Activated T-helper 2 cell treated with anti-CD3 and anti-CD28 coated beads, Interferon-gamma antibody, Interleukin-2, Interleukin-4, amounts not matched to agents 10 μg/mL and 5 μg/mL and 100 μg/mL, durations not matched to agents 14 hours and 24 hours and 36 hours (primary cell): ENCODE results near the gene MAP4. TPM values are rescaled to one million over a fixed set of nuclear protein-coding genes. Genes with fewer than 3 reads are reported as not detected.
"Not testable (repeated sequence)": the region's sequence is repeated elsewhere in the genome, so short reads cannot be mapped to it uniquely, and the experiment has no call there.

Source experiments
- DNase-seq: peaks from one replicate; pipeline ENCODE4 v3.0.0; 2021; ENCODE audit warnings: low spot score
- H3K27ac Mint-ChIP-seq: one replicate; pipeline ENCODE4 v1.8.0; 2021; ENCODE audit warnings: mixed read lengths
- H3K27me3 Mint-ChIP-seq: one replicate; pipeline ENCODE4 v1.8.0; 2021; ENCODE audit warnings: low read depth, mixed read lengths
- H3K36me3 Mint-ChIP-seq: one replicate; pipeline ENCODE4 v1.8.0; 2021; ENCODE audit warnings: low read depth, mixed read lengths
- H3K4me1 Mint-ChIP-seq: one replicate; pipeline ENCODE4 v1.8.0; 2021; ENCODE audit warnings: low read depth, mixed read lengths
- H3K4me3 Mint-ChIP-seq: one replicate; pipeline ENCODE4 v1.8.0; 2021; ENCODE audit warnings: low read depth, mild to moderate bottlenecking, moderate library complexity, mixed read lengths
- H3K9me3 Mint-ChIP-seq: one replicate; pipeline ENCODE4 v1.8.0; 2021; ENCODE audit warnings: mixed read lengths
- intact Hi-C: fragments of 100-400 bp; cut with micrococcal nuclease; formaldehyde crosslinking; loops from one replicate; pipeline ENCODE4 v1.15.1; 2023
- total RNA-seq: library from RNA; stranded (reverse); gene quantifications from 2 replicates; pipeline ENCODE4 v1.2.3, GENCODE V29; 2022

The MAP4 gene
- total RNA-seq, 1 donor from 2014 or later: 144 TPM

DNA sequence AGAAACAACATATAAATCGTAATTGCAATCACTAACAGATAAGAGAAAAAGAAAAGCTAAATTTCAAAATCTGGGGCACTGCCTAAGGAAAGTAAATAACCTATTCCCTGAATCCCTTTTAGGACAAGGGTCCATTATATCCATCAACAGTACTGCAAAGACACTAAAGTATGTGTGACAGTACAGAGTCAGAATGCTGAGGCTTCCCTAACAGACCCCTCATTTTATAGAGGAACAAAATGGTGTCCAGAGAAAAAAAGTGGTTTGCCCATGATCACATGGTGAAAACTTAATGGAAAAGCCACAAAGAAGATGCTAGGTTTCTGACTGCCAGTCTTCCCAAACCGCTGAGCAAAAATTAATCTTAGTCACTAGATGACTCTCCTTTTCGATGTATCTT is 119.5 kb downstream of the MAP4 start:
- Mint-ChIP-seq H3K27ac (no peak overlapping the region), H3K4me1 (no peaks in the 10 kb centered on the region), H3K4me3 (no peak overlapping the region), H3K27me3 (no peaks in the 10 kb centered on the region), H3K9me3 (no peaks in the 10 kb centered on the region), H3K36me3 (peaks cover 8% of the 10 kb centered on the region)
- intact Hi-C loops: no loop called here
- DNase-seq: no peak

DNA sequence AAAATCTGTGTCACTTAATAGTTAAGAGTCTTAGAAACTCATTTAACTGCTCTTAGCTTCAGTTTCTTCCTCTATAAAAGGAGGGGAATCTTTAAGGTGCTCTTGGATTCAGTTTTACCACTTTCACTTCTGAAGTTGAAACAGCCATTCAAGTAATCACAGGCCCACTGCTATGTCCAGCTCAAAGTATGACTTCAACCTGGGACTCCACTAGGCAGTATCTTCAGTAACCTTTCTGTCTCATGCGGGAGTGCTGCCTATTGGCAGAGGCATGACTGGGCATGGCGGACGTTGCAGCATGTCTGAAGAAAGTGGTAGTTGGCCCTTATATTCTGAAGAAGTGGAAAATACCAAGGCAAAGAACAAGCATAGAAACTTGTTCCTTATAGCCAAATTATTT is 121.0 kb downstream of the MAP4 start:
- Mint-ChIP-seq H3K36me3 (peaks cover 15% of the 10 kb centered on the region), H3K4me3 (no peak overlapping the region), H3K9me3 (no peaks in the 10 kb centered on the region), H3K27ac (no peak overlapping the region), H3K27me3 (no peaks in the 10 kb centered on the region), H3K4me1 (no peaks in the 10 kb centered on the region)
- intact Hi-C loops: no loop called here
- no peak for DNase-seq

DNA sequence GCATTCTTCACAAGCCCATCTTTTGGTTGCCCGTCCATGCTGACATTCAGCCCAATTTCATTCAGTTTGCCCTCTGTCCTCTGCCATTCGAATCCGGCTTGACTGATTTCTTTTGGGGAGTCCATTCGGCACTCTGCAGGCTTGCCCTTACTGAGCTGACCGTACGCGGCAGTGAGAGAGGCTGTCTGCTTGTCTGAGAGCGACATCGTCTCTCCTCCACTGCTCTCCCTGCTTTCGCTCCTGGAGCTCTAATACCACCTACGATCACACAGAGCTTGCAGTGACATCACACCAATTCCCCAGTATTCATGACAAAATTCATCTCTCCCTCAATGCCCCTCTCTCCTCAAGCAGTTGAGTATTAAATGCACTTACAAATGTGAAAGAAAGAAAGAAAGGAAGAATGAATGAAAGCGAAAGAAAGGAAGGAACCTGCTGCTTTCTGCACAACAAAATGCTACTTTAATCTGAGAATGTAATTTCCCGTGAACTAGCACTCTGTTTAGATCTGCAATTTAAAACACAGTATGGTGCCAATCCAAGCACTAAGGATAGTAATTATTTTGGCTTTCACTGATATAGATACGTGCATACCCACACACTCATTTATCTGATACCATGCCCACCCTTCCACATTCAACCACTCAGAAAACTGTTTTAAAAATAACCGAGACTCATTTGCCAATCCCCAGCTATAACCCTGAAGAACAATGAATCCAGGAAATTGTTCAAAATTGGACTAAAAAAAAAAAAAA is 123.8 kb downstream of the MAP4 start:
- peaks cover 28% of the 10 kb centered on the region for H3K36me3 Mint-ChIP-seq
- no peaks in the 10 kb centered on the region for H3K27me3 Mint-ChIP-seq
- intact Hi-C loops: no loop called here
- no peak overlapping the region for H3K4me3 Mint-ChIP-seq
- no peak for DNase-seq
- H3K4me1 Mint-ChIP-seq: no peaks in the 10 kb centered on the region
- no peak overlapping the region for H3K27ac Mint-ChIP-seq
- H3K9me3 Mint-ChIP-seq: no peaks in the 10 kb centered on the region

DNA sequence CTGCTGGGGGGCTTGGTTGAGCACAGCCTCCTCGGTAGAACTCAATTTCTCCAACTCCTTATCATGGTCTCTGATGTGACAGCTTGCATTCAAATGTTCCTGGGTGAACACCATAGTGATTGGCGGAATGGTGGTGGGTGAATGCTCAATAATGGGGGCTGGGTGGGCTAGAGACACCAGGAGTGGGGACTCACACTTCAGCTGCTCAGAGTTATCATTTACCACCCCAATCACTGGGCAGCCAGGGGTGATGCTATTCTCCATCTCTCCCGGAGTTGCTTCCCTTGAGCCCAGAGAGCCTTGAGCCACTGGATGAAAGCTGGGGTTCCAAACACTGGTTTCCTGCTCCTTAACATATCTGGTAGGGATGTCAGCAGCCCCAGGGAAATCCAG is 124.6 kb downstream of the MAP4 start:
- no peaks in the 10 kb centered on the region for H3K4me1 Mint-ChIP-seq
- no peak overlapping the region for H3K4me3 Mint-ChIP-seq
- no peak overlapping the region for H3K27ac Mint-ChIP-seq
- no peaks in the 10 kb centered on the region for H3K9me3 Mint-ChIP-seq
- DNase-seq: no peak
- no peaks in the 10 kb centered on the region for H3K27me3 Mint-ChIP-seq
- peaks cover 29% of the 10 kb centered on the region for H3K36me3 Mint-ChIP-seq
- intact Hi-C loops: no loop called here

DNA sequence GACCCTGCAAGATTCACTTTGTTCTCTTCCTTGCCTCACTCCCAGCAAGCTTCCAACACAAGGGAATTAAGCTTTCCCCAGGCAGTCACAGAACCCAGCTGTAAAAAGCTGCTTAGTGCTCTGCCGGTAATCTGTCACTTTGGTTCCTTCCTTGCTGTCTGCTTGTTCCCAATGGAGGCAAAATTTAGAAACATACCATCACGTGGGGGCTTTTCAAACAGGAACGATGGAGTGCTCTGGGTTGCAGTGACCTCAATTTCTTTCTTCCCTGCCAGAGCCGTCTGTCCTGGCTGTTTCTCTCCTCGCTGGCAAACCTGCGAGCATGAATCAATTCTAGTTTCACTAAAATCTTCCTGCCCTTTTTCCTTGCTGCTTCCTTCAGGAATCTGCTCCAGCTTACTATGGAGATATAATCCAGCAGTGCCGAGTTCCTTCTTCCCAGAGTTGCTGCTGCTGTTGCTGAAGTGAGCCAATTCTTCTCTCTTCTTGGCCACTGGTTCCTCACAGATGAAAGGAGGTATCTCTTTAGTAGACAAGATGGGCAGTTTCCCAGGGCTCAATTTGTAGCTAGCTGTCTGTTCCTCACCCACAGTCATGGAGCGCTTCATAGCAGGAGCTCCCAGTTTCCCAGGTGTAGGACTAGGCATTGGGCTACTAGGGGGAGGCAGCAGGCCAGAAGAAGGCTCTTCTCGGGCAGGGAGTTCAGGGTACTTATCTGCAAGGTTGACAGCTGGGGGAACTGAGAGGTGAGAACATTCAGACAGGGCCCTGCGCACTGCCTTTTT is 125.2 kb downstream of the MAP4 start:
- Mint-ChIP-seq H3K36me3 (peaks cover 30% of the 10 kb centered on the region), H3K27me3 (no peaks in the 10 kb centered on the region), H3K4me1 (no peaks in the 10 kb centered on the region), H3K4me3 (no peak overlapping the region), H3K9me3 (no peaks in the 10 kb centered on the region), H3K27ac (no peak overlapping the region)
- intact Hi-C loops: no loop called here
- DNase-seq: no peak

DNA sequence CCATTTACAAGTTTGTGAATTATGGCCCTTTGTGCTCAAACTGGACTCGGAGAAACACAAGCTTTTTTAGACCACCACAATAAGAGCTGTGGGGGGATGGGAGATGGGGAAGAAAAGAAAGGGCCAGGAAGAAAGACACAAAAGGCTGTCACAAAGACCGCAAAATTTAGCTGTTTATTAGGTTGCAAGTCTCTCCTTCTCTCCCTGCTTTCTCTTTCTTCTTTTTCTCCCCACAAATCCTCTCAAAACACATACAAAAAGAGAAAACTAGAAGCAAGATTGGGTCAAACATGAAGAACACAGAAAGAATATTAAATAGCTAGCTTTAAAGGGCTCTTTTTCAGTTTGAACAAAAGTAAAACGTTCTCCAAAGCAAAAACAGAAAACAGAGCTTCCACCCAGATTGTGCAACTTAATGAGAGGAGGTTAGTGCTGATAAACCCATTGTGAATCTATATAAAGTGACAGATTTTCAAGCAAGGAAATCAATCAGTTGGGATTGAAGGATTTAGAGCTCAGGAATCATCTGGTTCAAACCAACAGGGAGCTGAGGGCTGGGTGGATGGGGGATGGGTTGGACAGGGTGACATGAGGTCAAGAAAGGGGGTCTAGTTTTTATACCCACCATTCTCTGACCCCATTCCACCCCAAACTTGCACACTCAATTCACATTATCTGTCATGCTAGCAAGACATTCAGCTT is 125.9 kb downstream of the MAP4 start:
- H3K27me3 Mint-ChIP-seq: no peaks in the 10 kb centered on the region
- H3K4me1 Mint-ChIP-seq: peaks cover under 1% of the 10 kb centered on the region
- DNase-seq: no peak
- no peak overlapping the region for H3K27ac Mint-ChIP-seq
- no peak overlapping the region for H3K4me3 Mint-ChIP-seq
- no peaks in the 10 kb centered on the region for H3K9me3 Mint-ChIP-seq
- intact Hi-C loops: no loop called here
- peaks cover 34% of the 10 kb centered on the region for H3K36me3 Mint-ChIP-seq

DNA sequence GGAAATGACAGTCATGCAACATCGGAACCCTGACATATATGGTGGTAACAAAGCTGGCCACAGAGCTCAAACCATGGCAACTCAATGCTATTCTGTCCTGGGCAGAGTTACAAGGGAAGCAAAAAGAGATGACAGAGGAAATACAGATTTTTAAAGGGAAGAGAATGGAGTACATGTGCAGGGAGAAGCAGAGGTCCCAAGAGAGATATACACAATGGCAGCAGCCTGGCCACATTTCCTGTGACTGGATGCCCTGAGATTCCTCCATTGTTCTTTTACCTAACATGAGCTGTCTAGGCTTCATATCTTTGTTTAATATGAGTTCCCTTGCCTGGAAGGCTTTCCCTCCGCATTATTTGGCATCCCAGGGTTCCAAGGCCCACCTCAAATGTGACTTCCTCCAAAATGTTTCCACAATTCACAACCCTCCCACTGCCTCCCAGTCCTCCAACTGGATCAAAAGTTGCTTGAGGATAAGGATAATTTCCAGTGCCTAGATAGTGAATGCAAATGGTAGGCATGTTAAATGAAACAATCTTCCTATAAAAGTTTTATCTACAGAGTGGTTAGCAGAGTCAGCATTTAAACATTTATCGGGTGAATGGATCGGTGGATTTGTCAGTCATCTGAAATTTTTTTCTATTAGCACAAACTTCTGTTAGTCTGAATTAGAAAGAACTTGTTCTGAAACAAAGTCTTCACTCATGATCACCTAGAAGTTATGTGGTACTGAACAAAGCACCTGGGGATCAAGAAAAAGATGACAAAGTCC is 127.0 kb downstream of the MAP4 start:
- Mint-ChIP-seq H3K27me3 (no peaks in the 10 kb centered on the region), H3K4me3 (no peak overlapping the region), H3K4me1 (peaks cover 4% of the 10 kb centered on the region), H3K27ac (no peak overlapping the region), H3K9me3 (no peaks in the 10 kb centered on the region), H3K36me3 (peaks cover 43% of the 10 kb centered on the region)
- no peak for DNase-seq
- intact Hi-C loops: no loop called here

DNA sequence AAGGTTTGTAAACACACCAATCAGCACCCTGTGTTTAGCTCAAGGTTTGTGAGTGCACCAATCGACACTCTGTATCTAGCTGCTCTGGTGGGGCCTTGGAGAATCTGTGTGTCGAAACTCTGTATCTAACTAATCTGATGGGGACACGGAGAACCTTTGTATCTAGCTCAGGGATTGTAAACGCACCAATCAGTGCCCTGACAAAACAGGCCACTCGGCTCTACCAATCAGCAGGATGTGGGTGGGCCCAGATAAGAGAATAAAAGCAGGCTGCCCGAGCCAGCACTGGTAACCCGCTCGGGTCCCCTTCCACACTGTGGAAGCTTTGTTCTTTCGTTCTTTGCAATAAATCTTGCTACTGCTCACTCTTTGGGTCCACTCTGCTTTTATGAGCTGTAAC is 128.2 kb downstream of the MAP4 start:
- DNase-seq, intact Hi-C loops, H3K4me1 Mint-ChIP-seq, H3K4me3 Mint-ChIP-seq, H3K27me3 Mint-ChIP-seq, H3K9me3 Mint-ChIP-seq, H3K27ac Mint-ChIP-seq: not testable (repeated sequence)
- H3K36me3 Mint-ChIP-seq: peaks cover 52% of the 10 kb centered on the region

DNA sequence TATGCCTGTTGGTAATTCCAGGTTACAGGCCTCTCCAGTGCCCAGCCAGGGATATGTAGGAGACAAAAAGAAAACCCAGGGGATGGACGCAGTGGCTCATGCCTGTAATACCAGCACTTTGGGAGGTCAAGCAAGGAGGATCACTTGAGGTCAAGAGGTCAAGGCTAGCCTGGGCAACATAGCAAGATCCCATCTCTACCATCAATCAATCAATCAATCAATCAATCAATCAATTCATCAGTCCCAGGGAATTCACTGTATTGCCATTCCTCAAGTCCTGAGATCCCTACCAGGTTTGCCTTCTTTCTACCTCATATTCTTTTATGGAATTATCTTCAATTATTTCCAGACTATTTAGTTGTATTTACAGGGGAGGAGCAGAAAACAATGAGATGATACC is 131.0 kb downstream of the MAP4 start:
- Mint-ChIP-seq H3K9me3 (no peaks in the 10 kb centered on the region), H3K27me3 (no peaks in the 10 kb centered on the region), H3K27ac (no peak overlapping the region), H3K4me3 (no peak overlapping the region), H3K36me3 (peaks cover 45% of the 10 kb centered on the region), H3K4me1 (peaks cover 4% of the 10 kb centered on the region)
- no peak for DNase-seq
- intact Hi-C loops: no loop called here

DNA sequence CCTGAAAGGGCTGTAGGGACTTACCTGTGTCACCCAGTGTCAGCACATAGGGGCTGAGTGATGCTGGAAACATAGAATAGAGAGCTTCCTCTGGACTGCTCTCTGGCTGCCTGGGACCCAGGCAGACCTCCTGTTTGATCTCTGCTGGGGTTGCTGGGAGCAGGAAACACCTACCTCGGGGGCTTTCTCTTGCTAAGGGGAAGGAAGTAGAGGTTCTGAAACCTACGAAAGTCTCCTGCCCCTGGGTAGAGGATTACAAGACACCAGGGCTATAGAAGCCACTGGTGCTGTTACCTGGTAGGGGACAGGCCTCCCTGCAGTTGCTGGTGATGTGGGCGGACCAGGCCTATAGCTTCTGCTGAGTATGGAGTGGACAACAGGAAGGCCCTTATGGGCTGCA is 131.6 kb downstream of the MAP4 start:
- H3K27me3 Mint-ChIP-seq: no peaks in the 10 kb centered on the region
- no peaks in the 10 kb centered on the region for H3K9me3 Mint-ChIP-seq
- peaks cover 44% of the 10 kb centered on the region for H3K36me3 Mint-ChIP-seq
- H3K4me3 Mint-ChIP-seq: no peak overlapping the region
- DNase-seq: no peak
- peaks cover 4% of the 10 kb centered on the region for H3K4me1 Mint-ChIP-seq
- H3K27ac Mint-ChIP-seq: no peak overlapping the region
- intact Hi-C loops: no loop called here

DNA sequence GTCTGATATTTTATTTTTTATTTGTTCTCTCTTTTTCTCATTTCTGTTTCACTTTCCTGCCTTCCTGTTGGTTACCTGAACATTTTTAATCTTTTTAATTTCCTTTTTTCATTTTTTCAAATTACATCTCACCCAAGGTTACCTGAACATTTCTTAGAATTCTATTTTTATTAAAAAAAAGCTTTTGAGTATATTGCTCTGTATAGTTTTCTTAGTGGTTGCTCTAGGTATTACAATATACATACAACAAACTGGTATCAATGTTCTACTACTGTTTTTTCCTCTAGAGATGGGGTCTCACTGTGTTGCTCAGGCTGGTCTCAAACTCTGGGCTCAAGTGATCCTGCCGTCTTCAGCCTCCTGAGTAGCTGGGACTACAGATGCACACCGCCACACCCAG is 133.9 kb downstream of the MAP4 start:
- intact Hi-C loops: no loop called here
- Mint-ChIP-seq H3K36me3 (peaks cover 33% of the 10 kb centered on the region), H3K4me3 (no peak overlapping the region), H3K27me3 (no peaks in the 10 kb centered on the region), H3K4me1 (peaks cover 4% of the 10 kb centered on the region), H3K27ac (no peak overlapping the region), H3K9me3 (no peaks in the 10 kb centered on the region)
- no peak for DNase-seq

DNA sequence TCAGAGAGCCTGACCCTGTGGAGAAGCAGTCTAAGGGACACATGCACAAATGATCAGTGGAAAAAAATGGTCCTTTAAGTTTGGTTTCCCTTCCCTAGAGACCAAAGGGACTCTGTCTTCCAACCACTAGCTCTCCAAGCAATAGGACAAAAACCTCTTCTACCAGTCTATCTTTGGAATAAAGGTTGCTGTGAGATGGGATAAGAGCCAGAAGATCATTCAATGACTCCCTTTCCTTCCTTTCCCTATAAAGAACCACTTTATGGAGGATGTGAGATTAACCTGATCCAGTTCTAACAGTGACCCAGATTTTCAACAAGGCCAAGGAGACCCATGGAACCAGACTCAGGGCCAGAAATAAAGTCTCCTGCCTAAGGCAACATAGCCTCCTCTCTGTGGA is 138.5 kb downstream of the MAP4 start:
- Mint-ChIP-seq H3K36me3 (peaks cover 21% of the 10 kb centered on the region), H3K9me3 (no peaks in the 10 kb centered on the region), H3K27ac (no peak overlapping the region), H3K4me3 (no peak overlapping the region), H3K27me3 (no peaks in the 10 kb centered on the region), H3K4me1 (no peaks in the 10 kb centered on the region)
- intact Hi-C loops: no loop called here
- DNase-seq: no peak
